AG08396 (cell line): ENCODE measurements around the gene ADGRD1.

ENCODE experiments used
- DNase-seq: peaks from one replicate; pipeline ENCODE4 v3.0.0; 2012; ENCODE audit warnings: low spot score, mixed read lengths

Gene ADGRD1

GRCh38 chr12:131024721-131025120 lies 71.0 kb downstream of the ADGRD1 start:
- no peak for DNase-seq

- DNase-seq: no peak
These were observed 71.5 kb downstream of the ADGRD1 start for GRCh38 chr12:131025234-131025633.

DNA sequence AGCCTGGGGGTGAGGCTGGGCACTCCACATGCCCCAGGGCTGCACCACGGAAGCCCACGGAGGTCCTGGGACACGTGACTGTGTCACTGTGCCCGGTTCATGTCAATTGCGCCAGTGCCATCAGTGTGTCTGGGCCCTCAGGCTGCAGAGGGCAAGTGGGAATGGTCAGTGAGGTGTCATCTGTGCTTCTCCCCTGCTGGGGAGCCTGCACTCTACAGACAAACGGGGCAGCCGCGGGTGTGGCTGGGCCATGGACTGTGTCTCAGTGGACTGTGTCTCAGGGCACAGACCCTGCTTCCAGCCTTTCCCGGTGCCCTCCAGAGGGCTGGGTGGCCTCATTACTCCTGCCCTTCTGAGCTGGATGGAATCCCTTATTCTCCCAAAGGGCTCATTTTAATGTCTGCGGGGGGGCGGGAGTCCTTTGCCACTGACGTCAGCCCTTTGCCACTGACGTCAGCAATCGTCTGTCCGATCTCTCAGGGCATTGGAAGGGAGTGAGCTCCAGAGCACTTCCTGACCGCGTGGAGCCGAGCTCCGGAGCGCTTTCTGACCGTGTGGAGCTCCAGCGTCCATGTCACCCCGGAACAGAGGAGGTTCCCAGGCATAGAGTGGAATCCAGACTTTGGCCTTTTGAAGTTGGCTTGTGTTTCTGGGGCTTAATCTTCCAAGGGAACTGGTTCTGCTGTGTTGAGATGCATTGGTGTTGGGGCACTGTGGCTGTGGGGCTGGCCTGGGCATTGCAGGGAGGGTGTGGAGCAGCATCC lies 72.4 kb downstream of the ADGRD1 start:
- DNase-seq: no peak

DNA sequence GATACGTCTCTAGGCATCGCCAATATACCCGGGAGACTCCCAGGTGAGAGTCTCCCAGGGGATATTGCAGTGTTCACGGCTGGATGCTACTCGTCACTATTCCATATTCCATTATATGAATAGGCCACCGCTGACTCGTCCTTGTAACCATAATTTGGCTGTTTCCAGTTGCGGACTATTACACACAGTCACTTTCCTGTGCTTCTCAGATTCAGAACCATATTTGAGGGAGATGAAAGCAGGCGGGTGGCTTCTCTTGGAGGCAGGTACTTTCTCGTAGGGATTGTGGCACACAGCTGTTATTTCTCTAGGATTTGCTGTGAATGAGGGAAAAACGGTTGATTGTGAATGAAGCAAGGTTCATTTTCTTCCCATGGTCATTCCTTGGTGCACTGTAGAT lies 73.0 kb downstream of the ADGRD1 start:
- no peak for DNase-seq

GRCh38 chr12:131027264-131027663 lies 73.6 kb downstream of the ADGRD1 start:
- no peak for DNase-seq

- DNase-seq: no peak
These were observed 74.3 kb downstream of the ADGRD1 start for GRCh38 chr12:131027876-131028586.

DNA sequence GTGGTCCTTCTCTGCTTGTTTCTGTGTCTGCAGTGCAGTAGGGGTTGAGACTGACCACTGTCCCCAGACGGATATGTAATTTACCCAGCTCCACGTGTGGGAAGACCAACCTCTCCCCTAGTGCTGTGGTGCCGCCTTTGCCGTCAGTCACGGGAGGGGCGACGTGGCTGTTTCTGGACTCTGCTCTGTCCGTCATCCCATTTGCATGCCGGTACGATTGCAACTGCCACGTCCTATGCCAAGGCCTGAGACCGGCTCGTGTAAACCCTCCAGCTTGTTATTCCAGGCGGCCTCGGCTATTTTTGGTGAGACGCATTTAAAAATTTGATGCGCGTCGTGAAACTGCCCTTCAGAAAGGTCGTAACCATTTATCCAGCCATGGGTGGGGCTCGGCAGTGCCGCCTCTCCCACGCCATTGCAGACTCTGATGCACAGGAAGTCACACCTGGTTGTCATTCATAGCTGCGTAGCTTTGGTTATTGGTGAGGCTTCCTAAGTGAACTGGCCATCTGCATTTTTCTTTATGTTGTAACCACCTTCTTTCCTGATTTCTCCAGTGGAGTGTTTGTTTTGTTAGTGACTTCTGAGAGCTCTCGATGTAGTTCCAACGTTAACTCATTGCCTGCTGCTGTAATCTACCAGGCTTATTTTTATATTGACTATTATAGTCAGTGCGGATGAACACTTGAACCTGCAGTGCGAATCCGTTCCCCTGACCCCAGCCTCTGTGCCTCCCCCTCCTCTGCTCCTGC lies 75.1 kb downstream of the ADGRD1 start:
- no peak for DNase-seq

DNA sequence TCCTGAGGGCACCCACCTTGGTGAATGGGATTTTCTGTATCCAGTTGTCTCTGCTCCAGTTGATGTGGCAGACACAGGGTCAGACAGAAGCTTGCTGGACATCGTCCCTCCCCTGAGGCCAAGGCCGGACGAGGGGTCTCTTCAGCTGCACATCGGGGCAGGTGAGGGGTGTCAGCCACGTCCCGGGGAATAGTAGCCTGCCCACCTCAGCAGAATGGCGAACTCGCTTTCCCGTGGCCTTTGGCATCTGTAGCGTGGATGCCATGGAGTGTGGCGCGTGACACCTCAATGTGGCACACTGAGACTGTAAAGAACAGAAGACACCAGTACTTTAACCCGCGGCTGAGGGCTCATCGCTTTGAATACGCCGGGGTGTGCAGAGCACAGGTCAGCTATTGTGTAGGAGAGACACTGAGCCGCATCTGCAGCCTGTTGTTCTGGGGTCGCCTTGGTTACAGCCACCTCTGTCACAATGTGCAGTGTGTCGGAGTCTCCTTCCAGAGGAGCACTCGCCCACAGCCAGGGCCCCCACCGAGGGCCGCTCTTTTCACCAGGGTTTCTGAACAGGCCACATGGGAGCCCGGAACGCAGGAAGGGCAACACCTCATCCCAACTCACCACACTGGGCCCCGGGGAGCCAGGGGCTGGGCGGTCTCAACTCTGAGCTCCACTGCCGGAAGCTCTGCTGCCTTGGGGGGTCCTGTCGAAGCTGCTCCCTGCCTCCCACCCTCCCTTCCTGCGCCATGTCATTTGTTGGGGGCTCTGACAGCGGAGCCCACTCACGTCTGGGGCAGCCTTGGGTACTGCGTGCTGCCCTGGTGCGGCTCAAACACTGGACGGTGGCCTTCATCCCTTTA lies 77.0 kb downstream of the ADGRD1 start:
- DNase-seq: no peak

- no peak for DNase-seq
These were observed 78.5 kb downstream of the ADGRD1 start for GRCh38 chr12:131032082-131032750.

DNA sequence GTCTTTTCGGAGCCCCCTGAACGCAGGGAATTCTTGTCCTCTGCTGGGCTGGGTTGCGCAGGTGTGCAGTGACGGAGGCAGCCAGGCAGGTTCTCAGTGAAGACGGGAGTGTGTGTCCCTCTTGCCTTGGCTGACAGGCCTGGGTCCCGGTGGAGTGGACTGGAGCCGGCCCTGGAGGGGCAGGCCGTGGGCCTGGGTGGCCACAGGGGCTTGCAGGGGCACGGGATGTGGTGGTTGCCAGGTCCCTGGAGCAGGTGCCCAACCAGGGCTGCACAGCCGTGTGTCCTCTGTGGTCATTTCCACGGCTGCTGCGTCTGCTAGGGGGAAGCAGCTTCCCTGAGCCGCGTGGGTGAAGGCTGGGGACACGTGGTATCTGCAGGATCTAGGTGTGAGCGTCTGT lies 79.8 kb downstream of the ADGRD1 start:
- no peak for DNase-seq

GRCh38 chr12:131033886-131034482 lies 80.3 kb downstream of the ADGRD1 start:
- DNase-seq: no peak

DNA sequence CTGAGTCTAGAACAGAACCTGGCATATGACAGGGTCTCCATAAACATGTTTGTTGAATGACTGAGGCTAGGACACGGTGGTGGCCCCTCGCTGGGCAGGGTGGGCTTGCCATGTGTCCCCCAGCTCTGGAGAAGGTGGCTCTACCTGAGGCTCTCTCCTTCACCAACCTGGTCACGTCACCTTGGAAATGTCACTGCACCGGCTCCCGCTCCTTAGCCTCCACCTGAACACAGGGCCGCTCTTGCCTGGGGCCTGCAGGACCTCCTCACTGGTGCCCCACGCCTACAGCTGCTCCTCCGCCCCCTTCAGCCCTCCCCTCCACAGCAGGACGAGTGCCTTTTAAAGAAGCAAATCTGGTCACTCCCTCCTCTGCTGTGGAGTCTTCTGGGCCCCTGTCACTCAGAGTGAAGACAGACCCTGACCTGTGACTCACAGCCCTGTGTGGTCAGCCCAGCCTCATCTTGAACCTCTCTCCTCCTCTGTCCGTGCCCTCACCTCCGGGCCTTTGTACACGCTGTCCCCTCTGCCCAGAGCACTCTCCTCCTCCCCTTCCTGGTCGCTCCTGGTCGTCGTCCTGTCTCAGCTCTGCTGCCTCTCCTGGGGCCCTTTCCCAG lies 81.0 kb downstream of the ADGRD1 start:
- DNase-seq: no peak

GRCh38 chr12:131035245-131035681 lies 81.6 kb downstream of the ADGRD1 start:
- DNase-seq: no peak

DNA sequence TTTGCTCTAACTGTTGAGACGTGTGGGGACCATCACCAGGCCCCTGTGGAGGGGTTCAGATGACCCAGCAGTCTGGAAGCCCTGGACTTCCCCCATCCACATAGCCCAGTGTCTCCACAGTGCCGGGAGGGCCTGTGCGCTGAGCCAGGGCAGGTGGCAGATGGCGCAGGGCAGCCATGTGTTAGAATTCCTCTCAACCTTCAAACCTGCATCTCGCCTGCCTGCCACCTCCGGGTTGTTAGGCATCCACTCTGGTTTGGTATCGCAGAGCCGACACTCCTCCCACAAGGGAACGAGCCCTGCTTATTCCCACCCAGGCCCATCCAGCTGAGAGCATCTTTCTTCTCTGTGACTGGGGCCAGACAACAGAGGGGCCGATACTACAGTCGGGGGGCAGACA lies 84.5 kb downstream of the ADGRD1 start:
- no peak for DNase-seq

DNA sequence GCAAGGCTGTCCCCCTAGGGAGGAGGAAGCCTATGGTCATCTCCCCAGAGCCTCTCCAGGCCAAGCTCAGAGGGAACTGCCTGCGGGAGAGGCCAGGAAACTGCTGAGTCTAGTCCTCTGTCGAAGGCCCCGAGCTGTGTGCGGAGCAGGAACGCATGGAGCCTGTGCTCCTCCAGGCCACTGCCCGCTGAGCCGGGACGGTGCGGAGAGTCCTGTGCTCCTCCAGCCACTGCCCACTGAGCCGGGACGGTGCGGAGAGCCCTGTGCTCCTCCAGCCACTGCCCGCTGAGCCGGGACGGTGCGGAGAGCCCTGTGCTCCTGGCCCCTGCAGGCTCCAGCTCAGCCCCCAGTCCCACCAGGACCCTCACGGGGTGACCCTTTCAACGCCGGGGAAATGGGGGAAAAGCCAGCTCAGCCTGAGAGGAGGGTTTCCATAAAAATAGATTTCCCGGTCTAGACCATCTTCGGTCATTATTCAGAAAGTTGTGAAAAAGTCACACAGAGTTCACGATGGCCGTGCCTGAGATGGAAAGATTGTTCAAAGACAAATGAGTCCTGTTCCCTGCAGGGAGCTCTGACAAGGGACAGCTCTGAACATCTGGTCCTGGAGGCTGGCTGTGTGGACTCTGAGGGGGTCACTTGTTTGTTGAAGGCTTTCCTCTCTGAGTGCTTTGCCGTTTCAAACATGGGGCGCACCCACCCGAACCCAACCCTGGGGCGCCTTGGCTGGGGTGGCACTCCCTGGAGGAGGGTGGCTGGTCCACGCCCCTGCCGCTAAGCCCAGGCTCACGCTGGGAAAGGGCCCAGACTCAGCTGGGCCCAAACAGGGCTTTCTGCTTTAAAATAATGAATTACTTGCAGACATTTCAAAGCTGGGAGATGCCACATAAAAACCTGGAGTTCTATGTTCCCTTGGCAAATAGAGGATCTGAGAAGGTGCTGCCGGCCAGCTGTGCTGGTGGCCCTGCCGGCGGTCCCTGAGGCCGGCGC lies 85.5 kb downstream of the ADGRD1 start:
- no peak for DNase-seq

DNA sequence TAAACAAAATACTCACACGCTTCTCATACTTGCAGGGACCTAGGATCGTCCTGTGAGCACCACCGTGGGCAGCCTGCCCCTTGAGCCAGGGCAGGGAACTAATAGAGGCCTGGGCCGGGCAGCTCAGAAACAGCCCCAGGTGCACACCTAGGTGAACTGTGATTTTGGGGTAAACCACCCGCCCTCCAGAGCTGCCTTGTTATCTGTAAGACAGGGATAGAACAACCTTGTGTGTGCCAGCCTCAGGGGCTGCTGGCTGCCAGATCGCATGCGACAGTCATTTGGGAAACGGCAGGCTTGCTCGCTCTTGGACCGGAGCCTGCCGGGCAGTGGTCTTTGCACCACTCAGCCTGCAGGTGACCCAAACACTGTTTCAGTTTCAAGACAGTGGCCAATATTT lies 86.8 kb downstream of the ADGRD1 start:
- DNase-seq: no peak

DNA sequence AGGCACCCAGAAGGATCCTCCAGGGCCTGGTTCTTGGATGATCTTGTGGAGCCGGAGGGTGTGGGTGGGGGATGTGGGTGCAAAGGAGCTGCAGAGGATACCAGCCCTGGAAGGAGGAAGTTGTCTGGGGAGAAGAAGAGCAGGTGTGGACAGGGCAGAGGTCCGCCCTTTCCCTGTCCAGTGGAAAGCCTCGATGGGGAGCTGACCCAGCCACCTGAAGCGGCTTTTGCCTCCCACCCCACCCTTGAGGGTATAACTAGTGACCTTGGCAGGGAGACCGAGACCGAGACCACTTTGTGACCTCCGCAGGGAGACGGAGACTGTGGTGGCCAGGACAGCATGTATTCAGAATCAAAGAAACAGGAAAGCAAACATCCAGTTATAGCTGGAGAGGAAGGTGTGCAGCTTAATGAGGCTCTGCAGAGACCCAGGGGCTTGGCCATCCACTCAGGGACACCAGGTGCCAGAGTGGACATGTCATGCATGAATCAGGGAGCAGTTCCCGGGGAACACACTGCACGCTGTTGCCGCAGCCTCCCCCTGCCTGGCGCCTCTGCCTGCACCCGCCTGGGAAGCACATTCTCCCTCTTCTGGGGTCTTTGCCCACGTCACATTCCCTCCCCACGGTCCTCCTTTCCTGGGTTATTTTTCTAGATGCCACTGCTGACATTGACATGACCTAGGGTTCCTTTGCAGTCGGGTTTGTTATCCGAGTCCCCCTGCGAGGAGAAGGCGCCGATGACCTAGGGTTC lies 87.7 kb downstream of the ADGRD1 start:
- DNase-seq: no peak
